OCI-M2 (cell line): ENCODE data around the gene DGKI.

Experiments
- DNase-seq: peaks from one replicate; lab custom pipeline; 2025; ENCODE audit not compliant: unreplicated experiment; lab: John Stamatoyannopoulos, UW

DGKI gene

GRCh38 chr7:137846827-137847567, at the start of gene DGKI:
Gene DGKI (minus strand): TSS chr7:137846974.
- DNase-seq: no peak

GRCh38 chr7:137895301-137896221, 48.8 kb upstream of the DGKI start:
- no peak for DNase-seq

- DNase-seq: no peak
These were observed 46.5 kb upstream of the DGKI start for GRCh38 chr7:137893143-137893742.

- DNase-seq: no peak
These were observed 44.4 kb upstream of the DGKI start for GRCh38 chr7:137891016-137891655.

GRCh38 chr7:137890449-137890921, 43.7 kb upstream of the DGKI start:
- no peak for DNase-seq

- no peak for DNase-seq
These were observed 41.5 kb upstream of the DGKI start for GRCh38 chr7:137888241-137888640.

- no peak for DNase-seq
These were observed 40.0 kb upstream of the DGKI start for GRCh38 chr7:137886746-137887145.

- DNase-seq: no peak
These were observed 39.5 kb upstream of the DGKI start for GRCh38 chr7:137886281-137886680.

- DNase-seq: no peak
These were observed 38.9 kb upstream of the DGKI start for GRCh38 chr7:137885678-137886077.

- no peak for DNase-seq
These were observed 36.0 kb upstream of the DGKI start for GRCh38 chr7:137882806-137883205.

GRCh38 chr7:137882261-137882668, 35.5 kb upstream of the DGKI start:
- no peak for DNase-seq

- no peak for DNase-seq
These were observed 35.0 kb upstream of the DGKI start for GRCh38 chr7:137881607-137882260.

GRCh38 chr7:137880432-137880831, 33.7 kb upstream of the DGKI start:
- no peak for DNase-seq

- no peak for DNase-seq
These were observed 32.8 kb upstream of the DGKI start for GRCh38 chr7:137879357-137880158.

GRCh38 chr7:137878333-137878961, 31.7 kb upstream of the DGKI start:
- no peak for DNase-seq

- no peak for DNase-seq
These were observed 30.4 kb upstream of the DGKI start for GRCh38 chr7:137877027-137877675.

- DNase-seq: no peak
These were observed 29.0 kb upstream of the DGKI start for GRCh38 chr7:137875746-137876145.

GRCh38 chr7:137873979-137874777, 27.4 kb upstream of the DGKI start:
- DNase-seq: no peak
